ENCODE data around the gene ADCY3. TPM values are rescaled to one million over a fixed set of nuclear protein-coding genes. Genes with fewer than 3 reads are reported as not detected.

Gene ADCY3
- total and polyA plus RNA-seq, 2 of the 4 experiments (the other 2 are of a cell fraction): 17.4 to 46.1 TPM

DNA sequence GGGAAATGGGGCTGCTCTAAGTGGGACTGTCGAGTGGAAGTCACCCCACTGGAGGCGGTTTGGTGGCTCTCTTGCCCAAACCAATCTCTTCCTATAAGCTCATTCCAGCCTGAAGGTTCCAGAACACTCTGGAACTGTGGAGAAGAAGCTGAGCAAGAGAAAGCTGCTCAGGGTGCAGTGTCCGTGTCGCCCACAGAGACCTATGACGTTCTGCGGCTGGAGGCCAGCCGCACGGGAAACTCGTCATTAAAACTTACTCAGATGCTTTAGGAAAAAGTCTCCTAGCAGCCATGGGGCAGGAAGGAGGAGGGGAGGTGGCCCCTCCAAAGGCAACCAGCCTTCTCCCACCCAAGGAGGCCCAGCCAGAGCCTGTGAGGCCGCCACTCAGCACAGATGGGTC, 41.7 kb downstream of the ADCY3 start:
- WGBS, 2 experiments (ENCODE audit: extremely low coverage in 2 of 2, insufficient read length in 1 of 2): 100% methylated on average over 3 of the region's 10 CpGs; no CpG with 5 or more reads in 1 of the 2 experiments
- no peak overlapping the region for H3K4me3 ChIP-seq (ENCODE audit: insufficient read depth, low read depth, low read length)
- H2AFZ ChIP-seq (replicated peaks; ENCODE audit: low read length, poor library complexity): no peak overlapping the region
- in situ Hi-C loops (cut with MboI; ENCODE audit: low sequenced_read_pairs) (no loop called here), dilution Hi-C loops (cut with HindIII; ENCODE audit: low sequenced_read_pairs, unreplicated experiment) (no loop called here), intact Hi-C loops (cut with micrococcal nuclease) (no loop called here)
- POLR2A ChIA-PET (ENCODE audit: unreplicated experiment): no interaction called here
- H2BK15ac ChIP-seq (ENCODE audit: low read depth, low read length): no peak overlapping the region
- H3K56ac ChIP-seq (ENCODE audit: extremely low read depth, insufficient read depth, low read length): no peak overlapping the region
- peaks cover 6 to 29% of the 10 kb centered on the region in 2 experiments for H3K79me1 ChIP-seq (ENCODE audit: low read depth in 1 of 2, low read length in 2 of 2)
- H3K27ac ChIP-seq (ENCODE audit: insufficient read depth, low read length): no peak overlapping the region
- no peak overlapping the region for H2BK20ac ChIP-seq (ENCODE audit: low read depth, low read length)
- H3K4me1 ChIP-seq (ENCODE audit: control insufficient read depth, insufficient read depth, low read length): peaks cover 4% of the 10 kb centered on the region; the same call in 1 of the 2 replicates
- no peak overlapping the region for H3K23ac ChIP-seq (ENCODE audit: low read depth, low read length)
- H4K8ac ChIP-seq (ENCODE audit: low read depth in 2 of 2, low read length in 2 of 2): no peak overlapping the region
- ATAC-seq (ENCODE audit: low read depth) (no peak), DNase-seq (no peak)
- H2AK5ac ChIP-seq (ENCODE audit: low read depth, low read length): no peak overlapping the region
- TF ChIP-seq FOS (IDR thresholded peaks at IDR 0.05; ENCODE audit: low read depth, low read length): no peak
- TF ChIP-seq RFX5 (IDR thresholded peaks at IDR 0.05; ENCODE audit: low read depth, low read length): no peak
- TF ChIP-seq NFE2L2 (IDR thresholded peaks at IDR 0.05; ENCODE audit: low read depth, low read length): no peak
- TF ChIP-seq RCOR1 (IDR thresholded peaks at IDR 0.05; ENCODE audit: insufficient replicate concordance, low read length): no peak
- CTCF ChIA-PET: no interaction called here
- H4K5ac ChIP-seq (ENCODE audit: low read depth, low read length): no peak overlapping the region
- H3K36me3 ChIP-seq (ENCODE audit: control insufficient read depth, insufficient read depth, low read length): peaks cover 2% of the 10 kb centered on the region
- no peak overlapping the region for H2BK5ac ChIP-seq (ENCODE audit: low read depth, low read length, poor library complexity, severe bottlenecking)
- no peak overlapping the region for H2BK120ac ChIP-seq (ENCODE audit: low read depth, low read length)
- no TSS peak for BruUV-seq (replicated peaks)
- H3K9me1 ChIP-seq (ENCODE audit: insufficient read depth, low read length): peaks cover 15% of the 10 kb centered on the region; the same call in 1 of the 2 replicates
- H3K4ac ChIP-seq (ENCODE audit: low read depth, low read length): no peak overlapping the region
- H4K91ac ChIP-seq (ENCODE audit: insufficient read depth, low read depth, low read length): no peak overlapping the region
- no peaks in the 10 kb centered on the region for H3K27me3 ChIP-seq (ENCODE audit: control insufficient read depth, insufficient read depth, low read length)
- H3K9ac ChIP-seq (ENCODE audit: low read depth, low read length): no peak overlapping the region
- H4K20me1 ChIP-seq (ENCODE audit: insufficient read depth, low read length): peaks cover 6% of the 10 kb centered on the region
- no peak overlapping the region for H2AK9ac ChIP-seq (replicated peaks; ENCODE audit: low read depth, low read length, poor library complexity)
- H3K9me3 ChIP-seq (ENCODE audit: control insufficient read depth, insufficient read depth, low read length): no peaks in the 10 kb centered on the region
- no peak overlapping the region for H3K14ac ChIP-seq (replicated peaks; ENCODE audit: low read depth, low read length)
- no peak overlapping the region for H3K18ac ChIP-seq (ENCODE audit: low read depth, low read length)
- no peak overlapping the region for H3K4me2 ChIP-seq (ENCODE audit: low read depth, low read length)

Measured in IMR-90 (cell line).